ENCODE results near the gene RXRA. TPM values are rescaled to one million over a fixed set of nuclear protein-coding genes. Genes with fewer than 3 reads are reported as not detected.

The RXRA gene
- total RNA-seq, 1 donor from 2014 or later = 20.5 TPM

DNA sequence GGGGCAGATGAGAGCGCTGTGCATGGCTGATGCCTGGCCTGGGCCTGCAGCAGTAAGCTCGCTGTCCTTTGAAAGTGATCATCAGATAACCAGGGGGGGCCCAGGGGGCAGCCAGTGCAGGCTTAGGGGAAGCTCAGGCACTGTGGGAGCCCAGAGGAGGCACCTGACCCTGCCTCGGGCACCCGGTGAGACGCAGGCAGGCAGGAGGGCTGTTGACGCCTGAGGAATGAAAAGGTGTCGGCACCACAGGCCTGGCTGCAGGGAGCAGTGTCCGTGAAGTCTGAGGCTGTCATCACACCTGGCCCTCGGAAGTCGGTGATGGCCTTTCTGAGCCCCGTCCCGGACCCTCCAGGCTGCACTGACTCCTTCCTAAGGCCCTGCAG lies 84.6 kb downstream of the RXRA start:
- H3K9me3 Mint-ChIP-seq (ENCODE audit: unreplicated experiment) = peaks cover 3% of the 10 kb centered on the region
- H3K27ac Mint-ChIP-seq (ENCODE audit: unreplicated experiment) = no peak overlapping the region
- H3K36me3 Mint-ChIP-seq (ENCODE audit: unreplicated experiment) = no peaks in the 10 kb centered on the region
- H3K4me1 Mint-ChIP-seq (ENCODE audit: low read depth, unreplicated experiment) = peaks cover 10% of the 10 kb centered on the region
- TF ChIP-seq, protein P1, sequence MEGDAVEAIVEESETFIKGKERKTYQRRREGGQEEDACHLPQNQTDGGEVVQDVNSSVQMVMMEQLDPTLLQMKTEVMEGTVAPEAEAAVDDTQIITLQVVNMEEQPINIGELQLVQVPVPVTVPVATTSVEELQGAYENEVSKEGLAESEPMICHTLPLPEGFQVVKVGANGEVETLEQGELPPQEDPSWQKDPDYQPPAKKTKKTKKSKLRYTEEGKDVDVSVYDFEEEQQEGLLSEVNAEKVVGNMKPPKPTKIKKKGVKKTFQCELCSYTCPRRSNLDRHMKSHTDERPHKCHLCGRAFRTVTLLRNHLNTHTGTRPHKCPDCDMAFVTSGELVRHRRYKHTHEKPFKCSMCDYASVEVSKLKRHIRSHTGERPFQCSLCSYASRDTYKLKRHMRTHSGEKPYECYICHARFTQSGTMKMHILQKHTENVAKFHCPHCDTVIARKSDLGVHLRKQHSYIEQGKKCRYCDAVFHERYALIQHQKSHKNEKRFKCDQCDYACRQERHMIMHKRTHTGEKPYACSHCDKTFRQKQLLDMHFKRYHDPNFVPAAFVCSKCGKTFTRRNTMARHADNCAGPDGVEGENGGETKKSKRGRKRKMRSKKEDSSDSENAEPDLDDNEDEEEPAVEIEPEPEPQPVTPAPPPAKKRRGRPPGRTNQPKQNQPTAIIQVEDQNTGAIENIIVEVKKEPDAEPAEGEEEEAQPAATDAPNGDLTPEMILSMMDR (IDR thresholded peaks at IDR 0.05; ENCODE audit: partially characterized antibody, unreplicated experiment) = no peak
- no peak overlapping the region for H3K4me3 Mint-ChIP-seq (ENCODE audit: unreplicated experiment)
- H3K27me3 Mint-ChIP-seq (ENCODE audit: unreplicated experiment) = peaks cover 3% of the 10 kb centered on the region
- no peak for DNase-seq

DNA sequence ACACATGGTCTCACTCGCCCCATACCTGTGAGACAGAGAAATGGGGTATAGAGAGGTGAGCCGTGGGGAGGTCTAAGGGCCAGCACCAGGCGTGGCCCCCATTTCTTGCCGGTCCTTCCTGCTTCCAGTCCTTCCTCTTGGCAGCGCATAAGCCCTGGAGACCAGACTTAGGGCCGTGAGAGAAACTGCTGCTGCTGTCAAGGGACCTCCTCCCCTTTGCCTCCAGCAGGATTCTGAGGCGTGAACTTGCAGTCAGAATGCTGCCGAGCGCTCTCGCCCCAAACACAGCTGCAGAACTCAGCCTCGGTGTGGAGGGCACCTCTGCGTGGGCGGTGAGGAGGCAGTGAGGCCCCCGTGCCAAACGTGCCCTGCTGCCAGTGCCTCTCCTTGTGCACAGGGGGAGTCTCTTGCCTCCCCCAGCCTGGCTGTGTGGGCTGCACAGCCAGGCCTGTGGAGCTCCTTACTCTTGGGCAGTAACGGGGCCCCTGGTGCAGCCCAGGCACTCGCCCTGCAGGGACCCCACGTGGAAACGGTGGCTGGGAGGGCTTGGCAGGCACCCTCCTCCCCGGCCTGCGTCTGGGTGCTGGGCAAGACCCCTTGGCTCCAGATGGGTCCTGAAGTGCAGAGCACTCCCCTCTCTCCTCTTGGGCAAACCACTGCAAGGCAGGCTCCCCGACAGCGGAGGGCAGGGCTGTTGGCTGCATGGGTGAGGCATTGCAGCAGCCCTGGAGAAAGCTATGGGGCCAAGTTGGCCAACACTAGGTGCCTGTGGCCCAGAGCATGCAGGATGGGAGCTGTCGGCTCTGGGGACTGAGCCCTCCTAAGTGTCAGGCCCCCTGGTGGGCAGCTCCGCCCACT lies 85.4 kb downstream of the RXRA start:
- Mint-ChIP-seq H3K36me3 (ENCODE audit: unreplicated experiment) (no peaks in the 10 kb centered on the region), H3K27ac (ENCODE audit: unreplicated experiment) (no peak overlapping the region), H3K4me3 (ENCODE audit: unreplicated experiment) (no peak overlapping the region), H3K27me3 (ENCODE audit: unreplicated experiment) (peaks cover 3% of the 10 kb centered on the region), H3K4me1 (ENCODE audit: low read depth, unreplicated experiment) (peaks cover 8% of the 10 kb centered on the region), H3K9me3 (ENCODE audit: unreplicated experiment) (peaks cover 3% of the 10 kb centered on the region)
- TF ChIP-seq, protein P1 (IDR thresholded peaks at IDR 0.05; ENCODE audit: partially characterized antibody, unreplicated experiment) = no peak
- no peak for DNase-seq

DNA sequence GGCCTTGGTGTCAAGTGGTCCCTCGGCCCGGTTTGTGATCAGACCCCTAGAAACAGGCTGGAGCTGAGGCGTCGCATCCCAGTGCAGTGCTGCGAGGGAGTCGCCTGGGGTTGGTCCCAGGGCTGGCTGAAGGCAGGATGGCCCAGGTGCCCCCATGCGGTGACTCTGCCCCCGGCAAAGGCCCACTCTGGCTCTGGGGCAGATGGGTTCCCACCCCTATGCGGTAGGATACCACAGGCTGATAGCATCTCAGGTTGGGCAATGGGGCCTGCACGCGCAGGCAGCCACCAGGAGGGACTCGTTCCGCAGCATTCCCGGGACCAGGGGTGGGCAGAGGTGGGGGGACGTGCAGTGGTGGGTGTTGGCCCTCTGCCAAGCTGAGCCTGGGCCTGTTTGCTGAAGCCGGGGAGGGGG lies 86.0 kb downstream of the RXRA start:
- Mint-ChIP-seq H3K4me3 (ENCODE audit: unreplicated experiment) (no peak overlapping the region), H3K9me3 (ENCODE audit: unreplicated experiment) (peaks cover 3% of the 10 kb centered on the region), H3K27me3 (ENCODE audit: unreplicated experiment) (peaks cover 3% of the 10 kb centered on the region), H3K4me1 (ENCODE audit: low read depth, unreplicated experiment) (peaks cover 5% of the 10 kb centered on the region), H3K36me3 (ENCODE audit: unreplicated experiment) (no peaks in the 10 kb centered on the region), H3K27ac (ENCODE audit: unreplicated experiment) (no peak overlapping the region)
- TF ChIP-seq, protein P1 (IDR thresholded peaks at IDR 0.05; ENCODE audit: partially characterized antibody, unreplicated experiment) = no peak
- no peak for DNase-seq

DNA sequence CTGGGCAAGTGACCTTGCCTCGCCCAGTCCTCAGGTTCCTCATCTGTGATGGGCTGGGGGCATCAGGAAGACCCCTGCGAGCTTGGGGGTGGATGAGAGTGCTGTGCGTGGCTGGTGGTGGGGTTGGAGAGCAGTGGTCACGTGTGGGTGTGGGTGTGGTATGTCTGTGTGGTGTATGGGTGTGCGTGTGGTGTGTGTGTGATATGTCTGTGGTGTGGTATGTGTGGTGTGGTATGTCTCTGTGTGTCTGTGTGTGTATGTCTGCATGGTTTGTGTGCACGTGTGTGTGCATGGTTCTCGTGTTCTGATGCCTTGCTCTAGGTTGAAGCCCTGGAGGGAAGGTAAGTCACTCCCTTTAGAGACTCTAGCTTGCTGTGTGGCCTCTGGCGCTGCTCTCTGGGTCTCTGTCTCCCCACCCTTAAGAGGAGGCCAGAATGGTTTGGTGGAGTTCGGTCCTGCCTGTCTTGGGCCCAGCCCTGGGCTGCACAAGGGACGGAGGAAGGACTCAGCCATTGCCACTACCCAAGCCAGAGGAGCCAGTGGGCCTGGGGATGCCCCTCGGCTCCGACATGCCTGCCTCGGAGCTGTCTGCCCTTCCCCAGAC lies 87.0 kb downstream of the RXRA start:
- TF ChIP-seq, protein P1 (IDR thresholded peaks at IDR 0.05; ENCODE audit: partially characterized antibody, unreplicated experiment) = no peak
- Mint-ChIP-seq H3K9me3 (ENCODE audit: unreplicated experiment) (peaks cover 3% of the 10 kb centered on the region), H3K27ac (ENCODE audit: unreplicated experiment) (no peak overlapping the region), H3K4me1 (ENCODE audit: low read depth, unreplicated experiment) (peaks cover 5% of the 10 kb centered on the region), H3K36me3 (ENCODE audit: unreplicated experiment) (no peaks in the 10 kb centered on the region), H3K27me3 (ENCODE audit: unreplicated experiment) (peaks cover 3% of the 10 kb centered on the region), H3K4me3 (ENCODE audit: unreplicated experiment) (no peak overlapping the region)
- DNase-seq = no peak

All from glutamatergic neuron (in vitro differentiated cells).